GM12872 (cell line): Measurements from ENCODE around the gene KRTAP3-1.

Experiments
- CTCF ChIP-seq: IDR thresholded peaks from 3 replicates; pipeline ENCODE4 v1.5.1; 2011; ENCODE audit warnings: low read depth, mild to moderate bottlenecking, low read length, moderate library complexity; ENCODE audit not compliant: insufficient read depth

The KRTAP3-1 gene

DNA sequence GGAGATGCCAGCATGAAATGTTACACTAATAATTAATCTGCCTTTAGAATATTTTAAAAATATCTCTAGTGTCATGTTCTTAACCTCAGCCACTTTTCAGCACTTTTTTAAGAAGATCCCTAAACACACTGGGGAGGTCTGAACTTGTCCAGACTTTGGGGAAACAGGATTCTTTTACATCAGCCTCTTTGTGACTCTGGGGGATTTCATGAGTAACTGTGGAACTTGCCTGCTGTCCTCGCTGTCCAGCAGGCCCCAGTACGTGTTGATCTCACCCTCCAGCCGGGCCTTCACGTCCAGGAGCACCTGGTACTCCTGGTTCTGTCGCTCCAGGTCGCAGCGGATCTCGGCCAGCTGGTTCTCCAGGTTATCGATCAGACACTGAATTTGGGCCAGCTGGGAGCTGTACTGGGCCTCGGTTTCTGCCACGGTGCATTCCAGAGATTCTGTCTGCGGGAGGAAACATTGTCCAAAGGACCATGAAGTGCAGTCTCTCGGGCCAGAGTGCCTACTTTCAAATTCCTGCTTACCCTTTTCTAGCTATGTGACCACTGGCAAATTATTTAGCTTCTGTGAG is 30.3 kb downstream of the KRTAP3-1 start:
- TF ChIP-seq CTCF, result no peak

DNA sequence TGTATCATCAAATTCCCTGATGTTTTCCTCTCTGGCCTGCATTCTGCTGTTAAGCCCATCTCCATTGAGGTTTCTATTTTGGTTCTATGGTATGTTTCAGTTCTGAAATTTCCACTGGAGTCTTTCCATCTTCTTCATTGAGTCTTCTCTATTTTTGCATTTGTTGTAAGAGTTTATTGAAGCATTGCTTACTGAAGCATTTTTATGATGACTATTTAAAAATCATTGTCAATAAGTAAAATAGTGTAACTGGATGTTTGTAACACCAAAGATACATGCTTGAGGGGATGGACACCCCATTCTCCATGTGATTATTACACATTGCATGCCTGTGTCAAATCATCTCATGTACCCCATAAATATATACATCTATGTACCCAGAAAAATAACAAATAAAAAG is 33.4 kb downstream of the KRTAP3-1 start:
- TF ChIP-seq CTCF, result no peak

- TF ChIP-seq CTCF, result no peak
Measured at GRCh38 chr17:40974366-40974765, 34.6 kb downstream of the KRTAP3-1 start.

GRCh38 chr17:40967582-40967981 is 41.3 kb downstream of the KRTAP3-1 start:
- TF ChIP-seq CTCF, result no peak

- no peak for TF ChIP-seq CTCF
Measured at GRCh38 chr17:40966848-40967247, 42.1 kb downstream of the KRTAP3-1 start, which contains the start of gene KRT39. Gene KRT39 (minus strand): TSS chr17:40966948. CDS start chr17:40966856, 92 bp downstream.

- TF ChIP-seq CTCF, result peak; percentile 68
Measured at GRCh38 chr17:40963838-40964237, 45.1 kb downstream of the KRTAP3-1 start.

GRCh38 chr17:40962059-40962561 is 46.8 kb downstream of the KRTAP3-1 start:
- no peak for TF ChIP-seq CTCF
